Osteoblast (primary cell): ENCODE data around the gene AFF3. TPM values are rescaled to one million over a fixed set of nuclear protein-coding genes. Genes with fewer than 3 reads are reported as not detected.

Experiments
- DNase-seq: peaks from one replicate; pipeline ENCODE4 v3.0.0; 2011; ENCODE audit warnings: low spot score, mixed read lengths; ENCODE audit not compliant: insufficient read length; ENCODE audit errors: missing footprints
- H2AFZ ChIP-seq: 2 replicates; pipeline ENCODE4 v1.6.0; 2011; ENCODE audit warnings: mild to moderate bottlenecking, low read length
- H3K27ac ChIP-seq: 2 replicates; pipeline ENCODE4 v1.5.1; 2011; ENCODE audit warnings: mild to moderate bottlenecking, low read depth, low read length, moderate library complexity
- H3K27me3 ChIP-seq: 2 replicates; pipeline ENCODE4 v1.6.0; 2012; ENCODE audit warnings: mild to moderate bottlenecking, control low read depth, inconsistent platforms, low read length, moderate library complexity; ENCODE audit not compliant: insufficient read depth
- H3K36me3 ChIP-seq: 2 replicates; pipeline ENCODE4 v1.5.1; 2011; ENCODE audit warnings: mild to moderate bottlenecking, low read length, control low read depth, moderate library complexity; ENCODE audit not compliant: insufficient read depth
- H3K4me1 ChIP-seq: 2 replicates; pipeline ENCODE4 v1.5.1; 2011; ENCODE audit warnings: mild to moderate bottlenecking, low read length, control low read depth, moderate library complexity; ENCODE audit not compliant: insufficient read depth
- H3K4me2 ChIP-seq: 2 replicates; pipeline ENCODE4 v1.6.0; 2011; ENCODE audit warnings: mild to moderate bottlenecking, low read length; ENCODE audit not compliant: insufficient read depth
- H3K4me3 ChIP-seq: fragments of 200-600 bp; sonication (generic); 3 replicates; pipeline ENCODE4 v1.5.1; 2012; ENCODE audit warnings: mild to moderate bottlenecking, low read length, inconsistent platforms; ENCODE audit not compliant: insufficient read depth
- H3K79me2 ChIP-seq: 2 replicates; pipeline ENCODE4 v1.6.0; 2012; ENCODE audit warnings: mild to moderate bottlenecking, low read length, control low read depth, inconsistent platforms; ENCODE audit not compliant: insufficient read depth
- H3K9me3 ChIP-seq: 2 replicates; pipeline ENCODE4 v1.5.1; 2011; ENCODE audit warnings: low read depth, low read length, control low read depth
- H4K20me1 ChIP-seq: 2 replicates; pipeline ENCODE4 v1.6.0; 2012; ENCODE audit warnings: mild to moderate bottlenecking, low read length, control low read depth; ENCODE audit not compliant: insufficient read depth
- CTCF ChIP-seq: IDR thresholded peaks from 2 replicates; pipeline ENCODE4 v1.5.1; 2011; ENCODE audit warnings: mild to moderate bottlenecking, low read depth, low read length, moderate library complexity; ENCODE audit errors: extremely low read depth
- total RNA-seq: library from RNA; depleted of rRNA; stranded (reverse); fragments of >200 nt; gene quantifications from 2 replicates; pipeline ENCODE4 v1.2.3, GENCODE V29; 2012

Gene AFF3
- total RNA-seq, 1 donor = 4.3 TPM

GRCh38 chr2:100010606-100011005, 131.8 kb downstream of the AFF3 start:
- no peaks in the 10 kb centered on the region for H3K79me2 ChIP-seq
- peaks cover 8% of the 10 kb centered on the region for H3K36me3 ChIP-seq
- peaks cover 50% of the 10 kb centered on the region for H3K4me1 ChIP-seq
- DNase-seq = no peak
- no peak overlapping the region for H2AFZ ChIP-seq
- no peak overlapping the region for H3K4me2 ChIP-seq
- no peak for TF ChIP-seq CTCF
- H3K27me3 ChIP-seq = no peaks in the 10 kb centered on the region
- H3K9me3 ChIP-seq = no peaks in the 10 kb centered on the region
- no peaks in the 10 kb centered on the region for H4K20me1 ChIP-seq
- no peak overlapping the region for H3K4me3 ChIP-seq
- peak overlapping the region; percentile 97 for H3K27ac ChIP-seq

- H3K4me2 ChIP-seq = no peak overlapping the region
- H4K20me1 ChIP-seq = no peaks in the 10 kb centered on the region
- H3K4me1 ChIP-seq = peaks cover 46% of the 10 kb centered on the region
- no peak overlapping the region for H2AFZ ChIP-seq
- H3K27me3 ChIP-seq = no peaks in the 10 kb centered on the region
- no peaks in the 10 kb centered on the region for H3K9me3 ChIP-seq
- DNase-seq = no peak
- H3K27ac ChIP-seq = peak overlapping the region; percentile 63
- no peaks in the 10 kb centered on the region for H3K79me2 ChIP-seq
- H3K4me3 ChIP-seq = no peak overlapping the region
- H3K36me3 ChIP-seq = peaks cover 8% of the 10 kb centered on the region
- no peak for TF ChIP-seq CTCF
Observed at GRCh38 chr2:100009743-100010142, 132.6 kb downstream of the AFF3 start.

GRCh38 chr2:100008956-100009355, 133.4 kb downstream of the AFF3 start:
- Histone ChIP-seq H2AFZ (peak overlapping the region; percentile 36), H3K27me3 (no peaks in the 10 kb centered on the region), H4K20me1 (no peaks in the 10 kb centered on the region), H3K36me3 (peaks cover 8% of the 10 kb centered on the region), H3K79me2 (no peaks in the 10 kb centered on the region), H3K27ac (peak overlapping the region; percentile 63), H3K9me3 (no peaks in the 10 kb centered on the region), H3K4me1 (peaks cover 40% of the 10 kb centered on the region), H3K4me2 (peak overlapping the region; percentile 23), H3K4me3 (no peak overlapping the region)
- DNase-seq = peak; percentile 47
- TF ChIP-seq CTCF = no peak

- TF ChIP-seq CTCF = no peak
- Histone ChIP-seq H3K4me2 (no peak overlapping the region), H3K9me3 (no peaks in the 10 kb centered on the region), H3K4me3 (no peak overlapping the region), H3K36me3 (peaks cover 13% of the 10 kb centered on the region), H3K27ac (no peak overlapping the region), H3K4me1 (peaks cover 17% of the 10 kb centered on the region), H2AFZ (no peak overlapping the region), H3K79me2 (no peaks in the 10 kb centered on the region), H3K27me3 (no peaks in the 10 kb centered on the region), H4K20me1 (no peaks in the 10 kb centered on the region)
- DNase-seq = peak; percentile 38
Observed at GRCh38 chr2:100006516-100006915, 135.9 kb downstream of the AFF3 start.
